Measurements from ENCODE around the gene CNBD2.
"Not testable (repeated sequence)": the region's sequence is repeated elsewhere in the genome, so short reads cannot be mapped to it uniquely, and the experiment has no call there.

The CNBD2 gene

GRCh38 chr20:36028106-36028808 lies 59.9 kb downstream of the CNBD2 start:
- DNase-seq, result no peak

GRCh38 chr20:36030149-36030548 lies 61.8 kb downstream of the CNBD2 start:
- DNase-seq, result no peak

DNA sequence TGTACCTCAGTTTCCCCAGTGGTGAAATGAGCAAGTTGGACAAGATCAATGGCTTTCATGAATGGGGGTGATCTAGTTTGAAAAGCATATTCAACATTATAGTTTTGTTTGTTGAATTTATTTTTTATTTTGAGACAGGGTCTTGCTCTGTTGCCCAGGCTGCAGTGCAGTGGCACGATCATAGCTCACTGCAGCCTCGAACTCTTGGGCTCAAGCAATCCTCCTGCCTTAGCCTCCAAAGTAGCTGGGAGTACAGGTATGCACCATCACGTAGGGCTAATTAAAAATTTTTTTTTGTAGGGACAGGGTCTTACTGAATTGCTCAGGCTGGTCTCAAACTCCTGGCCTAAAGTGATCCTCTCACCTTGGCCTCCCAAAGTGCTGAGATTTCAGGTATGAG lies 63.4 kb downstream of the CNBD2 start:
- DNase-seq, result no peak

DNA sequence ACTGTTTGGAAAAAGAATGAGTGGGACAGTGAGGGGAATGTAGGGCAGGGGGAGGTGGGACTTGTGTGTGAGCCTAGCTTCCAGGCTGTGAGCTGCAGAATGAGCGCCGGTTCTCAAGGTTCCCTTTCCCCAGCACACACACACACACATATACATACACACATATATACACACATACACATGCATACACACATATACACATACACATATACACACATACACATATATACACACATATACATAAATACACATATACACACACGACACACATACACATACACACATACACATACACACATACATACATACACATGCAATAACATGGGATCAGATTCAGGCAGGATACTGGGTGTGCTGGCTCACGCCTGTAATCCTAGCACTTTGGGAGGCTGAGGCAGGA lies 66.5 kb downstream of the CNBD2 start:
- no peak for DNase-seq

GRCh38 chr20:36035745-36036144 lies 67.4 kb downstream of the CNBD2 start:
- DNase-seq, result no peak

DNA sequence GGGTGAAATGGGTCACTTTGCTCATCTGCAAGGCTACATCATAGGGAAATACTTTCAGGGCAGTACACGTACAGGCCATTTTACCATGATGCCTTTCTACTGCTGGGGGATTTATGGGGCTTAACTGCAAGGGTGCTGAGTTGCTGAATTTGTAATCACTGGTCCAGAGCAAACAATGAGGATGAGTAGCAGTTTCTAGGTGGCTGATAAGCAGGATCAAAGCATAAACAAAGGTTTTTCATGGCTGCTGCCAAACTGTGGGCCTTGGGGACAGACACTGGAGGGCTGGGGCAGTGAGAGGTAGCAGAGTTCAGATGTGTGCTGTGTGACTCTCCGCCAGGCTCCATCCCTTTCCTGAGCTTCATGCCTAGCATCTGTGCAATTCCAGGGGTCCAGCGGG lies 68.3 kb downstream of the CNBD2 start:
- no peak for DNase-seq

DNA sequence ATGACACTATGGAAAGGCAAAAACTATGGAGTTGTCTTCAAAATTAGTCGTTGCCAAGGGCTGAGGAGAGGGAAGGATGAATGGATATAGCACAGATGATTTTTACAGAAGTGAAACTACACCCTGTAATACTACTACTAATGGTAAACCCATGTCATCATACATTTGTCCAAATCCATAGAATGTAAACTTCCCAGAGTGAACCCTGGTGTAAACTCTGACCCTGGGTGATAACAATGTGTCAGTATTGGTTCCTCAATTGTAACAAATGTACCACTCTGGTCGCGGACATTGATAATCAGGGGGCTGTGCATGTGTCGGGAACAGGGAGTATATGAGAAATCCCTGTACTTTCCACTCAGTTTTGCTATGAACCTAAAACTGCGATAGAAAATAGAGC lies 72.2 kb downstream of the CNBD2 start:
- DNase-seq, result no peak

- DNase-seq, result no peak
Measured at GRCh38 chr20:36043441-36043840, 75.1 kb downstream of the CNBD2 start.

GRCh38 chr20:36043892-36044515 lies 75.6 kb downstream of the CNBD2 start:
- no peak for DNase-seq

- no peak for DNase-seq
Measured at GRCh38 chr20:36045373-36045714, 77.0 kb downstream of the CNBD2 start.

DNA sequence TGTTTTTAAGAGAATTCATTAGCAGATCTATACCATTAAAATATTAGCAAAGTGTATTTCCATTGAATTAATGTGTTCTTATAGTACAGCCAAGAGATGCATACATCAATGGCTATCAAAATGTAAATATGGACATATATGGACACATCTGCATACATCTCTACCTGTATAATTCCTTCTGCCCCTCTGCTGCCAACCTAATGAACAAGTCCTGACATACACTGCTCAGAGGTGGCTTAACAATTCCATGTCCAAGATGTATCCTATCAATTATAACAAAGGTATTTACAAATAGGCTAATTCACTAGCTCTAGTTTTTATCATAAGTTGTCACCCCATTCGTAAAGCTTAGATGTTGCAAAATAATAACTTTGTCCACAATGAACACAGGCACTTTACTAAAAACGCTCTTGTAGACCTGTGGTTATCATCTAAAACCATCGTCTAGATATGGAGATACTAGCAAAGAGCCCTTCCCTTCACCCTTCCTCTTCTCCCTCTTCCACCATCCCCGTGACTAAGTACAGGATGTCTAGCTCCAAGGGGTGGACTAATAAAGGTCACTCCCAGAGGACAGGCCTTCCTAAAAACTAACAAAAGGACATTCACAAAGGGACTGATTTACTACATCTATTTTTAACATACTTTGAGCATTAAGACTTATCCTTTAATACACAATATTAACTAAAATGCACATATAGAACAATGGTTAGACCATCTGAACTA lies 77.8 kb downstream of the CNBD2 start:
- not testable (repeated sequence) for DNase-seq

DNA sequence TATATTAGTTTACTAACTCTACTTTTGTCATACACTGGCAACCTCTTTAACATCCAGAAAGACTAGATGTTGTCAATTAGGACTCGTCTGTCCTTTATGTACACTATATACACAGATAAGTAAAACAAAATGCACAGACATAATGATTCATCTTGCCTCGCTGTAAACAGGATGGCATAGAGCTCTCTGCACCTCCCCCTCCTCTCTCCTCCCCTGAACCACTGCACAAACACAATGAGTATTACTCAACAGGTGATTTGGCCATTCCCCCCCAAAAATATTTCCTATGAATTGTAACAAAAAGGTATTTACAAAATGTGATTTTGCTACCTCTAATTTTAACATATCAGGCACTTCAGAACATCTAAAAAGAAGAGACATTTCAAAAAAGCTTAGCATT lies 81.0 kb downstream of the CNBD2 start:
- not testable (repeated sequence) for DNase-seq

DNA sequence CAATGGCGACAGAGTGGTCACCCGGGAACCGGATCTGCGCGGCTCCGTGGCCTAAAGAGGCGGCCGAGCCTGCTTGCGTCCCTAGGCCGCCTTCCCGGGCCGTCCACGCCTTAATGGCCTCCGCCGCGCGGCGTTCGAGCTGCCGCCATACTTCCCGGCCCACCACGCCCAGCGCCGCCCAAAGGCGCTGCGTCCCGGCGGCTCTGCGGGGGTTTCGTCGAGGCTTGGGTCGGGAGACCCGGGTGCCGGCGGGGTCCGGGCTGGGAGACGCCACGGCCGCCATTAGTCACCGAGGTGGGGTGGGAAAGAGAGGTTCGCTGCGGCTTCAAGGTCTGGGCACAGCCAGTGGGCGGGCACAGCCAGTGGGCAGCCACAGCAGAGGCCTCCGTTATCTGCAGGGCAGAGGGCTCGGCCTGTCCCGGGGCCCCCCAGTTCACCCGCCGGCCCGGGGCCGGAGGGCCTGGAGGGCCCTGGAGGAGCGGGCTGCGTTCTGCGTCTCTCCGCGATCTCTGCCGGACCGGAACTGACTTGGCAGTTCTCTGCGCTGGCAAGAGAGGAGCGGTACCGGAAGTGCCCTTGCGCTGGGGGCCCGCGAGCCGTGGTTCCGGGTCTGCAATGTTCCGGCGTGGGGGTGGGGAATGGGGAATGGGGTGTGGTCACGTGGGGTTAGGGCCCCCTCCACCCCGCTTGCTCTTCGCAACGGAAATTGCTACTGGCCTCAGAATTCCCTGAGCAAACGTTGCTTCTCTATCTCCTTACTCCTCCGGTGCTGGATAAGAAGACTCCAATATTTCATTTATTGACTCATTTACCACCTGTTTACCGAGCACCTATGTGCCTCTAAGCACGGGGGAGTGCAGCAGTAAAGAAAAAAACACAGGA lies 82.3 kb downstream of the CNBD2 start:
- peak; percentile 52 for DNase-seq

DNA sequence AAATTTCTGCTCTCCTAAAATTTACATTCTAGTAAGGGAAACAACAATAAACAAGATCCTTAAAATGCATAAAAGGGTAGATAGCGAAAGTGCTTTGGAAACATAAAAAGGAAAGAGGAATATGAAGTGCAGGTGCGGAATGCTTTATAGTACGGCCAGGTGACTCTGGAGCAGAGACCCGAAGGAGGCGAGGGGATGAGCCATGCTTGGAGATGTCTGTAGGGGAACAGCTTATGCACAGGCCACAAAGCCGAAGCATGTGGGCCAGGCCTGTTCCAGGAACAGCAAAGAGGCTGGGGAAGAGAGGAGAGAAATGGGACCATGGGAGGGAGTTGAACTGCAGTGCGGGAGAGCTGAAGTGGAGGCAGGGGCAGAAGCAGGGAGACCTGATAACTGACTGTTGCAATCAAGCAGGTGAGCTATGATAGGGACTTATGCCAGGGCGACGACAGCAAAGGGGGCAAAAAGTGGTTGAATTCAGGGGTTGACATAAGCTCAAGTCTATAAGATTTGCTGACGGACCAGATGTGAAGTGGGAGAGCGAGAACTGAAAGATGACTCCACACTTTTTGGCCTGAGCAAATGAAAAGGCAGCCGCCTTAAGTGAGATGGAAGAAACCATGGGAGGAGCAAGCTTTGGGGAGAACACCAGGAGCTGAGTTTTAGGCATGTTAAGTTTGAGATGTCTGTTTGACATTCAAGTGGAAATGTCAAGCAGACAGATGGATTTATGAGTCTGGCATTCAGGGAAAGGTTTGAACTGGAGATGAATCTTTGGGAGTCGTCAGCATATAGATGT lies 83.1 kb downstream of the CNBD2 start:
- no peak for DNase-seq

- no peak for DNase-seq
Measured at GRCh38 chr20:36052117-36052513, 83.7 kb downstream of the CNBD2 start.

DNA sequence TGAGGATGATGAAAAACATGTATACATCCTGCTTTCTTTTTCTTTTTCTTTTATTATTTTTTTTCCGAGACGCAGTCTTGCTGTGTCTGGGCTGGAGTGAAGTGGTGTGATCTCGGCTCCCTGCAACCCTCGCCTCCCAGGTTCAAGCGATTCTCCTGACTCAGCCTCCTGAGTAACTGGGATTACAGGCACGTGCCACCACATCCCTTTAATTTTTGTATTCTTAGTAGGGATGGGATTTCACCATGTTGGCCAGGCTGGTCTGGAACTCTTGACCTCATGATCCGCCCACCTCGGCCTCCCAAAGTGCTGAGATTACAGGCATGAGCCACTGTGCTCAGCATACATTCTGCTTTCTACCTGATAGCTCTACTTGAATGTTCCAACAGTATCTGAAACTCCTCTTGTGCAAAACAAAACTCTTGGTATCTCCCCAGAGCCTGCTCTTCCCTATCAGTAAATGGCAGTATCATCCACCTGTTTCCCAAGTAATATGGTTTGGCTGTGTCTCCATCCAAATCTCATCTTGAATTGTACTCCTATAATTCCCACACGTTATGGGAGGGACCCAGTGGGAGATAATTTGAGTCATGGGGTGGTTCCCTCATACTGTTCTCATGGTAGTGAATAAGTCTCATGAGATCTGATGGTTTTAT lies 85.6 kb downstream of the CNBD2 start:
- not testable (repeated sequence) for DNase-seq

- no peak for DNase-seq
Measured at GRCh38 chr20:36055145-36055544, 86.8 kb downstream of the CNBD2 start.

- DNase-seq, result no peak
Measured at GRCh38 chr20:36060676-36061075, 92.3 kb downstream of the CNBD2 start.

- no peak for DNase-seq
Measured at GRCh38 chr20:36061754-36062153, 93.4 kb downstream of the CNBD2 start.

DNA sequence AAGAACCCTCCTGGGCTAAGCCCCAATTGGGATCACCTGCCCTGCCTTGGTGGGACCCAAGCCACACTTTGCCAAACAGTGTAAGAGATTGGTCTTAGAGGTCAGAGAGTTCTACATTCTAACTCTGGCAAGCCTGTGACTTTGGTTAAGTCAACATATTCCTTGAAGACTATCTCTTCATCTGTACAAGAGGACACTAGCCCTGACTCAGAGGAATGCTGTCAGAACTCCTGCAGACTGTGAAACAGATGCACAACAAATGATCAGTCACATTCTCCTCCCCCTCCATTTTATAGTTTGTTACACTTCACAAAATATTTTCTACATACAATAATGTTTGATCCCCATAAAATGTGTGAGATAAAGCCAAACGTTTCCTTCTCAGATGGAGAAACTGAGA lies 94.4 kb downstream of the CNBD2 start:
- no peak for DNase-seq

DNA sequence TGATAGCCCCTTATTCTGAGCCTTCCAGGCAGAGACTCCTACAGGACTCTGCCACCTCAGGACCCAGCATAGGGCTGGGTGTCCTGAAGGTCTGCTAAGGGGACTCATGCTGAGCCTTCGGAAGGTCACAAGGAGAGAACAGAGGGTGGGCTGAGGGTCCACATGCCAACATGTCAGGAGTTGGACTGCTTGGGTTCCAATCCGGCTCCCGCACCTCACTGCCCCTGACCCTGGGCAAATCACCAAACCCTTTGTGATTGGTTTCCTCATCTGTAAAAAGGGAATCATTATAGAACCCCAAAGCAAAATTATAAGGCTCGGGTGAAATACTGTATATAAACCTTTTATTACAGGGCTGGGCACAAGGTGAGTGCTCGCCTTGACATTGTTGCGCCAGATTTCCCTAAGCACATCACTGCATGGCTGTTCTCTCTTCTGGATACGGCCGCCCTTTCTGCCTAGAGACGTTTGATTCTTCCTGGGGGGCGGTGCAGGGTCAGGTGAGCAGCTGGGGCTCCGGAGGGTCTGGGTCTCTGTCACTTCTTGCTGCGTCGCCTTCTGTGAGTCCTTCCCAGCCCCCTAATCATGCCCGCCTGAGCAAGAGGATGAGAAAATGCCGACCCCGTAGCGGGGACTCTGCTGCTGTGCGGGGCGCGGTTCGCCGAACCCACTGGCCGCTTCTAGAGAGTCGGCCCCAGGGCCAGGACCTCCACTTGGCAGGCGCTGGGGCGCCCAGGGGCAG lies 95.7 kb downstream of the CNBD2 start:
- DNase-seq, result no peak
